GM15510 (cell line): ENCODE results near the gene PNKP.

Experiments used
- POLR2A ChIP-seq: IDR thresholded peaks from 3 replicates; pipeline ENCODE4 v1.6.1; 2011; ENCODE audit warnings: borderline replicate concordance; ENCODE audit not compliant: insufficient read length; ENCODE audit errors: extremely low read depth

PNKP gene

DNA sequence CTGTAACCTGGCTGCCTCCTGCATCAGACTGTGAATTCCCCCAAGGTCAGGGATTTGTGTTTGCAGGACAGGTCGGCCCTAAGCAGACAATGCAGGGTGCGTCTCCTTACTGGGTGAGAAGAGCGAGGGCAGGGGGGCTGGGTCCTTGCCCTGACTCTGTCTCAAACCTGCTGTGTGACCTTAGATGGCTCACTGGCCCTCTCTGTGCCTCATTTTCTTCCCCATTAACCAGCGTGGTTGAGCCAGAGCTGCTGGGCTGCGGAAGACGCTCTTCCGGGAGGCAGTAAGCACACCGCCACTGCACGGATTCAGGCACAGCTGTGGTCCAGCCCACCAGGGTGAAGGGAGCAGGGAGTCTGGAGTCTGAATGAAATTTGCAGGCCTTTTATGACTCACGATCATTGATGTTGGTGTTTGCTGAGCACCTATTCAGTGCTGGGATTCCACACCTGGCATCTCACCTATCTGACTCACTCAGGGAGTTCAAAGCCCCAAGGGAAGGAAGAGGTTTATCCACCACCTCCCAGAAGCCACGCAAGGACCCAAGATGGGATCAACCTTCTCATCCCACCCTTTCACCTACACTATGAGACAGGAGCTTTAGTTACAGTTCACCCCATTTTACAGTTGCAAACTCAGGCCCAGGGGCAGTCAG lies 7.3 kb upstream of the PNKP start:
- no peak for TF ChIP-seq POLR2A

DNA sequence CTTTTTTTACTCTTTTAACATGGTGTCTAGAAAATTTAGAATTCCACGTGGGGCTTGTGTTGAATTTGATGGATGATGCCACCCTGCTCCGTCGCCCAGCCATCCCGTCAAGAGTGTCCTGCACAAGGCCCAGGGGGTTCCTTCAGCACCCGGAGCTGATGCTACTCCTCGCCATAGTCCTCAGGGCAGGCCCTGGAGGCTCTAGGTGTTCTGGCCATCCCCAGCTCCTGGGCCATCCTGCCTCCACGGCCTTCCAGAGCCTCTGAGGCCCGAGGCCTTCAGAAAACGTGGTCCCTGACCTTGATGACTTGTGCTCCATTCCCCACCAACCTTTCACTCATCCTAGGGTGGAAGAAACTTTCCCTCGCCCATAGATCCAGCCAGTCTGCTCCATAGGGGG lies 6.5 kb upstream of the PNKP start:
- TF ChIP-seq POLR2A = no peak

DNA sequence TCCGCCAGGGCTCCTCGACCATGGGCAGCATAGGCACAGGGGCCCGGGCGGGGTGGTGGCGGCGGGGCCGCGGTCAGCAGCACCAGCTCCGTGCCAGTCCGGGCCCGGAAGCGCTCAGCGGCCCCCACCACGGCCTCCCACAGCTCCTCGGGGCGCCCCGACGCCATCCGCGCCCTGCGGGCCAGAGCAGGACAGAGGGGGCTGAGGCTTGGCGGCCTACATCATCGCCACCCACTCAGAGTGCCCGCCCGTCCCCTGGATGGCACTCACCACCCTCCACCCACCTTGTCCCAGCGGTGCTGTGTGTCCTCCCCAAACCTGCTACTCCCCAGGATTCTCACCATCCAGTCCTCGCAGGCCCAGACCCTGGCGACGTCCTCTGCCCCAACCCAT lies 5.7 kb upstream of the PNKP start:
- TF ChIP-seq POLR2A = no peak

DNA sequence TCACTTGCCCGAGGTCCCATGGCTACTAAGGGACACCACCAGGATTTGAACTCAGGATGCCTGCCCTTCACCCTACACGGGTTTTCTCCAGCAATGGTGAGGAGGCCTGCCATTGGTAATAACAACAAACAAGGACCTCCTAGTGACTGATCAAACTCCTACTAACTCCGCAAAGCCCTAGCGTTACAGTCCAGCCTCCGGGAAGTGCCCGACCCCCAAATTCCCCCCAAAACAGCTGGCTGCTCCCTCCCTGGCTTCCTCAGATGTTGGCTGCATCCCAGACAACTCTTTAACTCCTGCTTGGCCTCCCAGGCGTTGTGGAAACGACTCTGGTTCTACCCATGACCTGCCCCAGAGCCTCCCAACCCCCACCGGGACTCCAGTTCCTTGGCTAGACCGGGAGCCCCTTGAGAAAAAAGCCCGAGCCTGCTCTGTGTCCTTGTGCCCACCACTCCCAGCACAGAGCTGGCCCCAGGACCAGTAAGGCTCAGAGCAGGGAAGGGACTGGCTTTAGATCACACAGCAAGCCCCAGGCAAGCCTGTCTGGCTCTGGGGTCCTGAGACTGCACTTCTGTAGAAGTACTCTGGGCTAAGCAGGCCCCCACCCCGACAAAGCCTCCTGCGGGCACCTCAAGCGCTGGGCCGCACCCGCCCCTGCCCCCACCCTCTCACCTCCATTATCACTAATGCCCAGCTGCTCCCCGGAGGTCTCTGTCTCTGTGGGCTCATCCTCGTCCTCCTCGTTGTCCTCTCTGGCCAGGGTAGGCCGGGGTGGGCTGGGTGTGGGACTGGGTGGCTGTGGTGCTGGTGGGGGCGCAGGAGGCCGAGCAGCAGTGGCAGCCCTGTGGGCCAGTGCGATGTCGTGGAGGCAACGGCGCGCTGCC lies 5.1 kb upstream of the PNKP start:
- no peak for TF ChIP-seq POLR2A

DNA sequence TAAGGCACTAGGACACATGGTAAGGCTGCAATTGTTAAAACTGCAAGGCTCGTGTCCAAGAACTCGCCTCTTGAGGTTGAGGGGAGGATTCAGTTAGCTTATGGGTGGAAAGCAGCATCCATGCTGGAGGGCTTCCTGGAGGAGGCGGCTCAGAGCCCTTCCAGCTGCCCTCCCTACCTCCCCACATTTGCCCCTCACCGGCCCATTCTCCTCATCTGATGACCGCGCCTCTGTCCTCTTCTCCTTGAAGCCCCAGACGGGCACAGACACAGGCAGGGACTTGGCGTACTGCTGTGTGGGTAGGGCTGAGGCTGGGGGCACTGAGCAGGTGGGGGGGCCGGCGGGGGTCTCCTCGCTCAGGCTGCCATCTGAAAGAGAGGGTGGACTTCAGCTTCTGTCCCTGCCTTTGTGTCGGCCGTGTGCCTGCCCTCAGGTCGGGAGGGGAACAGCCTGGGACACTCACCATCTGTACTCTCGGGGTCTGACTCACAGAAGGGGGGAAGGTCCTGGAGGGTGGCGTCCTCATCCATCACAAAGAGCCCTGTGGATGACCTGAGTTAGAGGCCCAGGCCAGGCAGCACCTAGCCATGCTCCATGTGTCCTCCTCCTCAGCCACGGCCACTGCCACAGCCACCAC lies 4.1 kb upstream of the PNKP start:
- no peak for TF ChIP-seq POLR2A

DNA sequence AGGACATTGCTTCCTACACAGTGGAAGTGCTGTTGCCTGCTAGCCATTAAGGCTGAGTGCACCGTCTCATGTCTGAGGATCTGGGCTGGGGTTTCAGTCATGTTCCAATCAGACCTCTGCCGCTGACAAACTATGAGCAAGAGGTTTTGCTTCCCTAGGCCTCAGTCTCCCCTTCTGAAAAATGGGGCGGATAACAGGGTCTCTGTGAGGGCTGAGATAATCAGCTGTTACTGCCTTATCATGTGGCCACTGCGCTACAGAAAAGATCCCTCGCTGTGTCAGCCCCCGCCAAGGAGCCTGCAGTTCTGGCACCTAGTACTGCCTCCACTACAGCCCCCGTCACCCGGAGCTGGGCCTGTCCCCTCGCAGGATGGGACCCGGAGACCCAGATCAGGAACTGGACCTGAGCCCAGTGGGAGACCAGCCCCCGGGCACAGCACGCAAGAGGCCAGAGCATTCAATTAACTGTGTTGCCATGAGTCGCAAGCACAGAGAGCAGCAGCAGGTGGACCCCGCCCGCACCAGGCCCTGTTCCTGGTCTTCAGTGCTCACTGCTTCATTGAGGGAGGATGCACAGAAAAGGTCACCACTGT lies 3.0 kb upstream of the PNKP start:
- no peak for TF ChIP-seq POLR2A

DNA sequence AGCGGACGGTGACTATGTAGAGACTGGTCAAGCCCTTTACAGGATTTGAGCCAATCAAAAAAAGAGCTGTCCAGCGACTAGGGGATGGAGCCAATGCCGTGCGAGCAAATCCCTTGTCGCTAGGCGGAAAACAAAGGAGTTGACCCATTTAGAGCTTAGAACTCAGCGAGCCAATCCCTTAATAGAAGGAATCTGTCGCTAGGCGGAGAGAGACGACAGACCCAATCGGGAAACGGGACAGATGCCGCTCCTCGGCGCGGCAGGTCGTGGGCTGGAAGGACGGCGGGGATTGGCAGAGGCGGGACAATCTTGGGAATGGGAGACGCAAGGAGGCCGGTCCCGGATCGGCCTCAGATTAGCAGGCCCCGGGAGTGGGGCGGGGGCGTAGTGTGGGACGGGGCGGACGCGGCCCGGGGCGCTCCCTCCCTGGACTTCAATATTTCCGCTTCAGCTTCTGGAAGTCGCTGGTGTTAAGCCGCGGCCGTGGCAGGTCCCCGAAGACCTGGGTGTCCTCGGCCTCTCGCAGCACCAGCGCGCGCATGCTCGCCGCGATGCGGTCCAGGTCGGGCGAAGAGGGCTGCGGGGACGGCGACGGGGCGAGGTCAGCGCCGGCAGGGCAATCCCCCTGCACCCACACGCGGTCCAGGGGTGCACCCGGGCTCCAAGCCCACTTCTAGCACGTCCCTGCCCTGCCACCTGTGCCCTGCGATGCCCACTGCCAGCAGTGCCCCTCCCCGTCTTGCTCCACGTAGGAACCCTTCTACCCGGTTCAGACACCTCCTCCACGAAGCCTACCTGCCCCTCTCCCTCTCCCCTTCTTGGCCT lies 2.3 kb upstream of the PNKP start:
- TF ChIP-seq POLR2A = peak; percentile 65

DNA sequence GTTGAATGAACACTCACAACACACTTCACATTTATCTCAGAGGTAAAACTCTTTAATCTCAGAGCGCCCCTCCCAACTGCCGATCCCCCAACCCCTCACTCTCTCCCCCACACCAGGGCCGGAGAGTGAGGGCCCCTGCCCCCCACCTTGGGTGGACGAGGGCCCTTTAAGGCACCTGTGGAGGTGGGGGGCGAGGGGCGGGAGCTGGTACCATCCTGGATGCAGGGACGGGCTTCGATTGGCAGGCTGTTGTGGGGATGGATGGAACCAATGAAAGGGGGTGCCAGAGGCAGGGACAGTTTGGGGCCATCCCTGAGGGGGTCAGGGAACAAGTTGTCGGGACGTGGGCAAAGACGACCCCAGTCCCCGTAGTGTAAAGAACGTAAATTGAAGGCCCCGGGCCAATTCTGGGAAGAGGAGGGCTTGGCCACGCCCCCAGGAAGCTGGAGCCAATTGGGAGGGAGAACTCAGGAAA lies 1.7 kb upstream of the PNKP start:
- no peak for TF ChIP-seq POLR2A

DNA sequence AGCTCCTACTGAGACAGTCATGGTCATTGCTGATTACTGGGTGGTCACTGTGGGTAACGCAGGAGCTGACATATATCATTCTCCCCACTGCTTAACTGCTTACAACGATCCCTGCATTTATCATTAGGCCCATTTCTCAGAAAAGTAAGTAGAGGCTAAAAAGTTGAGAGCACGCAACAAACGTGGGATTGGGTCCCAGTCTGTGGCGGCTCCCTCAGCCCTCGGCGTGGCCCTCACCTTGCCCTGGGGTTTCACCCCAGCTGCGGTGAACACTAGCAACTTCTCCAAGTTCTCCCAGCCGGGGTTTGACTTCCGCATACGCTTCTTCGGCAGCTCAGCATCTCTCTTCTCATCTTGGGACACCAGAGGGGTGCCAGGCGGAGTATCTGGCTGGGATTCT lies 2.5 kb downstream of the PNKP start:
- TF ChIP-seq POLR2A = no peak

DNA sequence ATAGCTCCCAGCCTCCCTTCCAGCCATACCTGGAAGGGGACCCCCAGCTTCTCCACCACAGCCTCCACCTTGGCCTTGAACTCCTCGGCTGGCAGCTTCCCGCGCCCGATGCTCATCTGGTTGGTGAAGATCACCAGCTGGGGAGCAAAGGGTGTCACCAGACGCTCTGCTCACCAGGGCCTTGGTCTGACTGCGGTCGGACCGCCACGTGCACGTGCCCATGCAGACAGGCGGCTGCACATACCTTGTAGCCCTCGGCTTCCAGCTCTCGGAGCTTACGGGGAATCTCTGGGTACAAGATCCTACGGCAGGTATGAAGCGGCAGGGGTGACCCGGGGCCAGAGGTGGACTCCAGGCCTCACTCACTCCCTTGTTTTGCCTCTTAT lies 3.4 kb downstream of the PNKP start:
- no peak for TF ChIP-seq POLR2A

DNA sequence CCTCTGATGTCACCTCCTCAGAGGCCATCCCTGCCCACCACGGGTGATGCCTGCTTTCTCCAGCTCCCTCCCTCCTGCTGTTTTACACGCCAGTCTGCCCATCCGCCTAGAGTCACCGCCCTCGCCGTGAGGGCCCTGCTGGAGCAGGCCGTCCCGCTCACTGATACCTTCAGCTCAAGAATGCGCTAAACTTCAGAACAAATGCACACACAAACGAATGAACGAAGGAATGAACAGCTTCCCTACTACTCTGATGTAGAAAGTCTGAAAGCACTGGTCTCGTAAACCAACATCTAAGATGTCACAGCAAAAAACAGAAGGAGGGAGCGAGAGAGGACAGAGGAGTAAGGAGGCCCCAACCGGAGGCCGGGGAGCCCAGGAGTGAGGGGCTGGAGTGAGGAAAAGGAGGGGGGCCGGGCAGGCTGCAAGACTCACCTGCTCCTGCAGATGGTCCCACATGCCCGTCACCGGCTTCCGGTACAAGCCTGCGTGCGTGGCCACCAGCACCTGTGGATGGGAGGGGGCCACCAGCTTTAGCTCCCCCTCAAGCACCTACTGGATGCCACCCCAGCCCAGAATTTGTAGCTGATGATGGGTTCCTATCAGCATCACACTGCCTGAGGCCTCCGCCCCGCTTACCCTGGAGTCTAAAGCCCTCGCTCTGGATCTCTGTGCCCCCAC lies 4.0 kb downstream of the PNKP start:
- no peak for TF ChIP-seq POLR2A

DNA sequence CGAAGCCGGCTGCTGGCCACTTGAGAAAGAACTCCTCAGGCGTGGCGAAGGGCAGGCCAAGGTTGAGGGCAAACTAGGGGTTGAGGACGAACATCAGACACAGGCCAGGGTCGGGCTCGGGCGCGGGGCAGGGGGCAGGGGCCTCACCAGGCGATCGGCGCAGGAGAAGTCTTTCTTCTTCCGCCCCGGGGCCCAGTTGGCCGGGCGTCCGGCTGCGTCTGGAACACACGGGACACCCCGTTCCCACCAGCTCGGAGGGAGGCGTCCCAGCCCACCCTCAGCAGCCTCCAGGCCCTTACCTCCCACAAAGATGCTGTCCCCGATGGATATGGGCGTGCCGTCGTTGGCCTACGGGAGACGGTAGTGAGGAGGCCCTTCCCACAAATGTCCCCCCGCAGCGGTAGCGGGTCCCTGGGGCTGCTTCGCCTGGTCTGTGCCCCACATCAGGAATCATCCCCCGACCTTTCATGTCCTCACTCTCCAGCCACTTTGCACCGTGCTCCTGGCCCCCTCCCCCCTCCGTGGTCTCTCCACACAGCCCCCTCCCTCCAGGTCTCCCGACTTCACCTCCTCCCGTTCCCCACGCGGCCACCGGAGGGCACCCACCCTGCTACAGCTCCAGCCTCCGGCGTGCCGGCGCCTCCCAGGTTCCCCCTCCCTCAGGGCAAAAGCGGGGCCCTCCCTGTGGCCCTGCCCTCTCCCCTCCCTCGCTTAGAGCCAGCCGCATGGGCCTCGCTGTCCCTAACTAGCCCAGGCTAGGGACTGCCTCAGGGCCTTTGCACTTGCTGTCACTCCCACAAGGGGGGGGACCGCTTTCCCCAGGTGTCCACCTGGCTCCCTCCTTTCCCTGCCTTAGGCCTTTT lies 4.8 kb downstream of the PNKP start:
- no peak for TF ChIP-seq POLR2A
